ENCODE data around the gene CYBC1. TPM values are rescaled to one million over a fixed set of nuclear protein-coding genes. Genes with fewer than 3 reads are reported as not detected.
A peak's percentile ranks its signal among the peaks of the same experiment; 100 is the strongest.

CYBC1 gene
- 92.4 and 147 TPM in 2 replicates for total RNA-seq (2014; rRNA removed; shearing (Covaris generic); ENCODE audit: low replicate concordance)

DNA sequence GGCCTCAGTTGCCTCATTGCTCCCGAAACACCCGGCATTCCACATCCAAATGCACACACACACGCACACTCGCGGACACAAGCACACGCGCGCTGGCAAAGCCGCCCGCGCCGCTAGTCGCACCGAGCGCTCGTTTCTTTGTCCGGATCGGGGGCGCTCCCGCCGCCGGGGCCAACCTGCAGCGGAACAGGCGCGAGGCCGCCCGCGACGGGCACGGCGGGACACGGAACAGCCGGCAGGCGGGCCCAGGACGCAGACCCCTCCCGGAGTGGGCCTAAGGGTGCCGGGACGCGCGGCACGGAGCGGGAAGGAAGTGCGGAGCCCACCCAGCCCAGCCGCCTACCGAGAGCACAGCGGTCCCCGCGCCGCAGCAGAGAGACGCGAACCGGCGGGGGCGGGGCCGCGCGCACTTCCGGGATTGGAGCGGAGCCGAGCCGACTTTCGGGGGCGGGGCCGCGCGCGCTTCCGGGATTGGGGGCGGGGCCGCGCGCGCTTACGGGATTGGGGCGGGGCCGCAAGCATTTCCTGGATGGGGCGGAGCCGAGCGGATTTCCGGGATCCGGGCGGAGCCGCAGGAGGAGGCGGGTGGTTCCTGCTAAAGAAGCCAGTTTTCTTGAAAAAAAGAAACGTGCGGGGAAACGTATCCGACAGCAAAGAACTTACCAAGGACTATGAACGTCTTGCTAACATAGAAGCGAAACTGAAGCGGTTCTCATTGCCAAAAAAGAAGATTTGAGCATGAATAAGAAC, at the start of gene CYBC1:
Gene CYBC1 (minus strand): TSS at position 396 of the 750 bp plus-strand sequence. CDS start 1,498 bp downstream, outside the sequence.
- H2AFZ ChIP-seq (ENCODE audit: low read length) = no peak within 1 kb of the TSS
- H4K20me1 ChIP-seq (ENCODE audit: insufficient read depth, low read depth, low read length) = peaks cover 12% of the 10 kb centered on the region; the same call in 1 of the 2 replicates
- peak within 1 kb of the TSS; percentile 97 for H3K27ac ChIP-seq (ENCODE audit: low read length)
- 0 out of 2 replicates have a peak, but pooled peaks cover 2% of the 10 kb centered on the region for H3K9me3 ChIP-seq (ENCODE audit: low read length)
- peaks cover 5% of the 10 kb centered on the region; the same call in 1 of the 2 replicates for H3K36me3 ChIP-seq (ENCODE audit: insufficient read depth, low read length)
- DNase-seq = peak; percentile 98
- H3K79me2 ChIP-seq (ENCODE audit: low read length) = peaks cover 24% of the 10 kb centered on the region
- peak within 1 kb of the TSS; percentile 81 for H3K4me2 ChIP-seq (ENCODE audit: low read depth, low read length, poor library complexity, severe bottlenecking)
- H3K9me2 ChIP-seq (replicated peaks; ENCODE audit: insufficient read depth, low read length) = no peaks in the 10 kb centered on the region
- H3K4me1 ChIP-seq (ENCODE audit: low read length) = peaks cover 26% of the 10 kb centered on the region
- H3K4me3 ChIP-seq (ENCODE audit: low read length) = peak within 1 kb of the TSS; percentile 98
- peak within 1 kb of the TSS; percentile 98 for H3K9ac ChIP-seq (ENCODE audit: low read length)
- no peaks in the 10 kb centered on the region for H3K27me3 ChIP-seq (ENCODE audit: low read length)

DNA sequence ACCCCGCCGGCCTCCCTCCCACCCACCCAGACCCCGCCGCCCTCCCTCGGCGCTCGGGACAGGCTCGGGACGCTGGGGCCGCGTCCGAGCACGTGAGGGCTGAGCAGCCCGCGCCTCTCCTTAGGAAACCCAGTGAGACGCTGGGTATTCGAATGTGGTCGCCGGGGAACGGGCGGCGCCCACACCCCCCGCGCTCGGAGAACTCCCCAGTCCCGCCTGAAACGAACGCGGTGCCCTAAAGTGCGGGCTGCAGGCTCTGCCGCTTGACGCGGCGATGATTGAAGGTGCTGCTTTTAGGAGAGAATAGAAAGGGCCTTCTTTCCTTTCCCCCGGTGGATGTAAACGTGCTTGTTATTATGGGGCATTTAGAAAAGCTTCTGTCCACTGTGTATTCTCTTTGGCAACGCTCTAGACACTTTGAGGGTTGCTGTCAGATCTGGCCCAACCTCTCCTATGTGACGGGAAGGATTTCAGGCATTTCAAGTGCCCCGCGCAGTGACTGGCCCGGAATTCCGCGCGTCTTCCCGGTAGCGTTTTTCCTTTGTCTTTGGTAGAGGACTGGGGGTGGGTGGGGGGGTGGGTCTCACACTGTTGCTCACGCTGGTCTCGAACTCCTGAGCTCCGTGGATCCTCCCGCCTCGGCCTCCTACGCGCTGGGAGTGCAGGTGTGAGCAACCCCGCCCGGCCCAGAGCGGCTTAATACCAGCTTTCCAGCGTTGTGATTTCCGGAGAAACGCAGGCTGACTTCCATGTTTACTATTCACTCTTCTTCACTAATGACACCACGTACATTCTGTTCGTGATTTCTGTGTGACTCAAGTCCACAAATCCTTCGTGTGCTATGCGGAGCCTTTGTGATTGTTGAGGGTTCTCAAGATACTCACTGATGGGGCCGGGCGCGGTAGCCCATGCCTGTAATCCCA, 47.2 kb upstream of the CYBC1 start:
- H3K4me1 ChIP-seq (ENCODE audit: low read length) = peaks cover 21% of the 10 kb centered on the region
- H3K4me2 ChIP-seq (ENCODE audit: low read depth, low read length, poor library complexity, severe bottlenecking) = peak overlapping the region; percentile 68
- H3K27ac ChIP-seq (ENCODE audit: low read length) = no peak overlapping the region
- no peaks in the 10 kb centered on the region for H3K36me3 ChIP-seq (ENCODE audit: insufficient read depth, low read length)
- no peaks in the 10 kb centered on the region; the same call in 1 of the 2 replicates for H4K20me1 ChIP-seq (ENCODE audit: insufficient read depth, low read depth, low read length)
- peak overlapping the region; percentile 96 for H2AFZ ChIP-seq (ENCODE audit: low read length)
- H3K27me3 ChIP-seq (ENCODE audit: low read length) = no peaks in the 10 kb centered on the region
- peak; percentile 60 for DNase-seq
- no peaks in the 10 kb centered on the region for H3K79me2 ChIP-seq (ENCODE audit: low read length)
- peak overlapping the region; percentile 65 for H3K9ac ChIP-seq (ENCODE audit: low read length)
- H3K9me3 ChIP-seq (ENCODE audit: low read length) = no peaks in the 10 kb centered on the region
- peak overlapping the region; percentile 59 for H3K4me3 ChIP-seq (ENCODE audit: low read length)
- no peaks in the 10 kb centered on the region for H3K9me2 ChIP-seq (replicated peaks; ENCODE audit: insufficient read depth, low read length)

DNA sequence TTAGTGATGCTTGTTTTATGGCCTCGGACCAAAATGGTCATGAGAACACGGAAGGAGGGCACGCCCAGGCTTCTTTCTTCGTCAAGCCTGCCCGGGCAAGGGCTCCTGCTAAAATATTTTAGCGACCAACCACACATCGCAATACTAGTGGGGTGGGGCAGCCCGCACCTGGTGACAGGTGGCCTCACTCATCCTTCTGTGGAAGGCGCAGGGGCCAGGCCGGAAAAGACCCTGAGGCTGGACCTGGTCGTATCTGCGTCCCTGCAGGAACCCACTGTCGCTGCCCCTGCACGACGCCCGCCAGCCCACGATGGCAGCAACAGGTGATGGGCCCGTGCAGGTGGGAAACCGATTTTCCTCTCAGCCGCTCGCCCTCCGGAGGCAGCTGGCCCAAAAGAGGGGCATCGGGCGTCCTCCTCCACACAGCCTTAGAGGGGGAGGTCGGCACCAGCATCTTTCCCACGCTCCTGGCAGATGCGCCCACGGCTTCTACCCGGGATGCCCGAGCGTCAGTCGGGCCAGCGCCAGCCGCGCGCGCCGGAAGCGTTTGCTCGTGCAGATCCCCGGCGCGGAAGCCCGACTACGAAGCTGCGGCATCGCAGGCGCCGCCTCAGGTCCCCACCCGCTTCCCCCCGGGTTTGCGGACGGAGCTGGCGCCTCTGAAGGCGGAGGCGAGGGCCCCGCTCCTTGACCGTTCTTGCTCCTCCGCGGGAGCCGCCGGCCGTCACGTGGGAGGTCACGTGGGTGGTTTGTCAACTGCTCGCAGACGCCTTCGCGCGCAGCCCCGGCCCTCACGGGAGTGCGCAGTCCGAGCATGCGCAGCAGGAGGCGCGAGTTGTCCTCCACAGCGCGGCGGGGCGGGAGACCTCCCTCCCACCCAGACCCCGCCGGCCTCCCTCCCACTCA, 46.2 kb upstream of the CYBC1 start:
- H3K79me2 ChIP-seq (ENCODE audit: low read length) = no peaks in the 10 kb centered on the region
- peaks cover 21% of the 10 kb centered on the region for H3K4me1 ChIP-seq (ENCODE audit: low read length)
- H2AFZ ChIP-seq (ENCODE audit: low read length) = peak overlapping the region; percentile 74
- no peaks in the 10 kb centered on the region for H3K27me3 ChIP-seq (ENCODE audit: low read length)
- H3K36me3 ChIP-seq (ENCODE audit: insufficient read depth, low read length) = no peaks in the 10 kb centered on the region
- no peak overlapping the region for H3K27ac ChIP-seq (ENCODE audit: low read length)
- no peaks in the 10 kb centered on the region; the same call in 1 of the 2 replicates for H4K20me1 ChIP-seq (ENCODE audit: insufficient read depth, low read depth, low read length)
- H3K9ac ChIP-seq (ENCODE audit: low read length) = peak overlapping the region; percentile 67
- peak; percentile 96 for DNase-seq
- peak overlapping the region; percentile 65 for H3K4me3 ChIP-seq (ENCODE audit: low read length)
- no peaks in the 10 kb centered on the region for H3K9me3 ChIP-seq (ENCODE audit: low read length)
- peak overlapping the region; percentile 87 for H3K4me2 ChIP-seq (ENCODE audit: low read depth, low read length, poor library complexity, severe bottlenecking)
- no peaks in the 10 kb centered on the region for H3K9me2 ChIP-seq (replicated peaks; ENCODE audit: insufficient read depth, low read length)

DNA sequence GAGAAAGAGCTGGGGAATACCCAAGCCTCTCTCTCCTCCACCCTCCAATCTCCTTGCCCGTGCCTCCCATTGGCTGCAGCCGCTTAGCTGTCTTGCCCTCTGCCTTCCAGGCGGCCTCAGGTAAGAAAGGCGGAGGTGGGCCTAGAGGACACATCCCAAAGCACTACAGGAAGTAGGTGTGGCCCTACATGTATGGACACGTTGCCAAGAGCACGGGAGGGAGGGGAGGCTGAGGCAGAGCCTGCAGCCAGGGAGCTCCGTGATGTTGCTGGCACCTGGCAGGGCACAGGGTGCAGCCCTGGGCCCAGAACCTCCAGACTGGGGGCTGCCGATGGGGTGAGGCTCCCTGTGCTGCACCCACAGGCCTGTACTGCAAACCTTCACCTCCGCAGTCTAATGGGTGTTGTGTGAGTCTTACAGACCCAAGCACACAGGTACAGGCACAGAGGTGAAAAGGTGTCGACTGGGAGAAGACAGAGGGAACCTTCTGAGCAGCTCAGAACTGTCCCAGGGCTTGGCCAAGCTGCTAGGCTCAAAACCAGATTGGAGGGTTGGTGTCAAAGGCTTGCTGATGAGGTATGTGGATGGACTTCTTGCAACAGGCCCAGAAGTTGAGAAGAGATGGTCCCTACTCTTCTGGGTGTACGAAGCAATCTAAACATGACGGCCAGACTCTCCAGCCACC, 45.4 kb upstream of the CYBC1 start:
- no peaks in the 10 kb centered on the region for H3K36me3 ChIP-seq (ENCODE audit: insufficient read depth, low read length)
- peak overlapping the region; percentile 87 for H3K4me2 ChIP-seq (ENCODE audit: low read depth, low read length, poor library complexity, severe bottlenecking)
- H3K4me3 ChIP-seq (ENCODE audit: low read length) = no peak overlapping the region; the same call in 1 of the 2 replicates
- DNase-seq = no peak
- no peak overlapping the region for H3K9ac ChIP-seq (ENCODE audit: low read length)
- H4K20me1 ChIP-seq (ENCODE audit: insufficient read depth, low read depth, low read length) = no peaks in the 10 kb centered on the region; the same call in 1 of the 2 replicates
- peaks cover 21% of the 10 kb centered on the region for H3K4me1 ChIP-seq (ENCODE audit: low read length)
- H2AFZ ChIP-seq (ENCODE audit: low read length) = no peak overlapping the region
- no peak overlapping the region for H3K27ac ChIP-seq (ENCODE audit: low read length)
- H3K9me3 ChIP-seq (ENCODE audit: low read length) = no peaks in the 10 kb centered on the region
- H3K9me2 ChIP-seq (replicated peaks; ENCODE audit: insufficient read depth, low read length) = no peaks in the 10 kb centered on the region
- H3K79me2 ChIP-seq (ENCODE audit: low read length) = no peaks in the 10 kb centered on the region
- no peaks in the 10 kb centered on the region for H3K27me3 ChIP-seq (ENCODE audit: low read length)

DNA sequence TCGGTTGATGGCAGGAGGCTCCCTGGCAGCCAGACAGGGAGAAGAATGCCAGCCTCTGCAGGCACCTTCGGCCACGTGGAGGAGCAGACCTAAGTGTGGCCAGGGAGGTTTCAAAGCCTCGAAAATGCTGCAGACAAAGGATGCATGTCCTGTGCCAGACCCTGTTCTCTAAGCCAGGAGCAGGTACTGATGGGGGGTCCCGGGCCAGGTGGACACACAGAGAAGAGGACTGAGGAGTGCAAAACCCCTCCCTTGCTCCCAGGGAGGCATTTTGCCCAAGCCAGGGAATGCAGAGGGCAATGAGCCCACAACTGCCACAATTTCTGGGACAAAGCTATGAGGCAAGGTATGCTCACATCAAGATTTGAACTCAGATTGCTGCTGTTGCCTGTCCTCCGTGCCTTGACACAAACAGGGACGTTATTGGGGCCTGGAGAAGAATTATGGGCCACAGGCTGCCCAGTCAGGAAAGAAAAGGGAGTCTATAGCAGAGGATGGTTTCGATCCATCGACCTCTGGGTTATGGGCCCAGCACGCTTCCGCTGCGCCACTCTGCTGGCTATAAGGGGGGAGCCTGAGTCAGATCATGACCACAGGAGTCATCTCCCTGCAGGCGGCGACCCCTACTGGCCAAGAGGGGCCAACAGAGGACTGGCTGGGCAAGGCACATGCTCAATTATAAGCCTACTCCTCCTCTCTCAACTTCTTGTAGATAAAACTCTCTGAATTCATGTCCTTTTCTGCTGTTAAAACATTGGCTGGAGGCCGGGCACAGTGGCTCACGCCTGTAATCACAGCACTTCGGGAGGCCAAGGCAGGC, 43.9 kb upstream of the CYBC1 start:
- Histone ChIP-seq H3K4me1 (ENCODE audit: low read length) (peaks cover 21% of the 10 kb centered on the region), H3K27ac (ENCODE audit: low read length) (no peak overlapping the region), H4K20me1 (ENCODE audit: insufficient read depth, low read depth, low read length) (no peaks in the 10 kb centered on the region; the same call in 1 of the 2 replicates), H3K9ac (ENCODE audit: low read length) (peak overlapping the region; percentile 29), H3K4me3 (ENCODE audit: low read length) (peak overlapping the region; percentile 32; the same call in 1 of the 2 replicates), H3K4me2 (ENCODE audit: low read depth, low read length, poor library complexity, severe bottlenecking) (peak overlapping the region; percentile 10), H3K36me3 (ENCODE audit: insufficient read depth, low read length) (no peaks in the 10 kb centered on the region), H3K9me3 (ENCODE audit: low read length) (no peaks in the 10 kb centered on the region), H3K79me2 (ENCODE audit: low read length) (no peaks in the 10 kb centered on the region), H3K27me3 (ENCODE audit: low read length) (no peaks in the 10 kb centered on the region), H3K9me2 (replicated peaks; ENCODE audit: insufficient read depth, low read length) (no peaks in the 10 kb centered on the region), H2AFZ (ENCODE audit: low read length) (no peak overlapping the region)
- peak; percentile 95 for DNase-seq

DNA sequence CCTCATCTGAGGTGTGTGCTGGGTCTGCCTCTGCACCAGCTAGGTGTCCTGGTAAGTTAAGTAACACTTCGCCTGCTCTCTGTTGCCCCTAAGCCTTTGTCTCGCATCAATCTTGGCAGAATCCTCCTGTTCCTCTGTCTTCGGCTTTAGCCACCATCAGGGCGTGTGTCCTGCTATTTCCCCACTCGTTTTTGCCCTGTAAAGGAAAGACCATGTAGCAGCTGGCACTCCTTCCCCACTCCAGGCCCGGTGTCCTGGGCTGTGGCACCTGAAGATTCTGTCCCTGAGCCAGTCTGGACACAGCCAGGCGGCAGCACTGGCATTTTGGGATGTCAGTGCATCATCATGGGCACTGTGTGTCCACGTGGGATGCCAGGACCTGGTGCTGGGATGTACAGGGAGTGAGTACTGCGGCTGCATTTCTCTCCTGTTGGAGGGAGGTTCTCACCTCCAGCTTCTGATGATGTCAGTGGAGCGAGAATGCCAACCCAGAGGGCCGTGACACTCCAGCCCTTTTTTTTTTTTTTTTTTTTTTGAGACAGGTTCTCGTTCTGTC, 42.8 kb upstream of the CYBC1 start:
- H3K9me3 ChIP-seq (ENCODE audit: low read length) = no peaks in the 10 kb centered on the region
- H3K27ac ChIP-seq (ENCODE audit: low read length) = no peak overlapping the region
- no peak overlapping the region for H2AFZ ChIP-seq (ENCODE audit: low read length)
- no peaks in the 10 kb centered on the region for H3K9me2 ChIP-seq (replicated peaks; ENCODE audit: insufficient read depth, low read length)
- no peak for DNase-seq
- H3K36me3 ChIP-seq (ENCODE audit: insufficient read depth, low read length) = no peaks in the 10 kb centered on the region
- H3K4me2 ChIP-seq (ENCODE audit: low read depth, low read length, poor library complexity, severe bottlenecking) = peak overlapping the region; percentile 8
- peaks cover 21% of the 10 kb centered on the region for H3K4me1 ChIP-seq (ENCODE audit: low read length)
- H3K27me3 ChIP-seq (ENCODE audit: low read length) = no peaks in the 10 kb centered on the region
- H4K20me1 ChIP-seq (ENCODE audit: insufficient read depth, low read depth, low read length) = no peaks in the 10 kb centered on the region; the same call in 1 of the 2 replicates
- H3K9ac ChIP-seq (ENCODE audit: low read length) = no peak overlapping the region
- H3K4me3 ChIP-seq (ENCODE audit: low read length) = no peak overlapping the region
- H3K79me2 ChIP-seq (ENCODE audit: low read length) = no peaks in the 10 kb centered on the region
